Esophagus muscularis mucosa (tissue), 2 donors: ENCODE results near the gene GNPTG.

ENCODE experiments used
- POLR2A ChIP-seq: fragments of 450-650 bp; IDR thresholded peaks from one replicate; pipeline ENCODE4 v1.6.1; 2017; ENCODE audit warnings: antibody characterized with exemption, moderate library complexity, mild to moderate bottlenecking, low read depth
- POLR2AphosphoS5 ChIP-seq, 2 donors: sonication (generic); formaldehyde crosslinking; IDR thresholded peaks; one replicate each; pipeline ENCODE4 v1.6.1; 2017; ENCODE audit warnings: antibody characterized with exemption in 2 of 2

DNA sequence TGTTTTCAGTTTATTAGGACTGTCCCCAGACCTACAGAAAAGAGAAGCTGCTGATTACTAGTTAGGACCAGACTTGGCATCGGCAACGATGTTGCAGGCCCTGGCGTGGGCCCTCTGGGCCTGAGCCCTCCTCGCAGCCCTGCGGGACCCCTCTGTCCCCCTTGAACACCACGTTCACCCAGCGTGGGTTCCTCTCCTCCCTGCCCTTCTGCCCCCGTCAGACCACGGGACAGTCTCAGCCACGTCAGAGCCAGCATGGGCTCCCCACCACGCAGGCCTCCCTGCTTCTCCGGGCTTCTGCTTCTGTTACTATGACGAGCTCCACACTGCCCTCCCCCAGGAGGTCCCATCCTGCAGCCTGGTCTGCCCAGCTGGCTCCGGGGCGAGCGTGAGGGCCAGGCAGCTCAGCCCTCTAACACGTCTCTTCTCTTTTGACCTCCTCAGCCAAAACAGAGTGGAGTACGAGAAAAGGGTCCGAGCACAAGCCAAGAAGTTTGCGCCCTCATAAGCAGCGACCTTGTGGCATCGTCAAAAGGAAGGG lies 27.4 kb upstream of the GNPTG start:
- TF ChIP-seq POLR2A = no peak
- no peak for TF ChIP-seq POLR2AphosphoS5 (IDR thresholded peaks at IDR 0.05)
